OCI-LY7 (cell line): ENCODE data around the gene PIK3R6. TPM values are rescaled to one million over a fixed set of nuclear protein-coding genes. Genes with fewer than 3 reads are reported as not detected.

Source experiments
- BruUV-seq: library from RNA; stranded (reverse); fragments of 400-500 nt; replicated peaks from 2 replicates; lab custom pipeline; 2021; lab: Mats Ljungman, UMichigan
- CTCF ChIA-PET: fragments of 300-600 bp; sonication (Branson Sonifier 250); formaldehyde crosslinking; loops from one replicate; lab custom pipeline; 2022; ENCODE audit warnings: antibody characterized with exemption; ENCODE audit not compliant: unreplicated experiment; lab: Charles Lee
- POLR2A ChIA-PET: fragments of 300-600 bp; sonication (Branson Sonifier 250); formaldehyde crosslinking; loops from one replicate; lab custom pipeline; 2022; ENCODE audit warnings: antibody characterized with exemption; lab: Charles Lee
- DNase-seq: peaks from one replicate; pipeline ENCODE4 v3.0.0-alpha.2; 2015; ENCODE audit warnings: low spot score
- H2AFZ ChIP-seq: fragments of 200-600 bp; sonication (generic), shearing (Covaris generic); 2 replicates; pipeline ENCODE4 v1.6.1; 2014; ENCODE audit warnings: mild to moderate bottlenecking, antibody characterized with exemption, low read length, moderate library complexity
- H3K27ac ChIP-seq: fragments of 200-600 bp; sonication (generic); 2 replicates; pipeline ENCODE4 v1.5.1; 2014; ENCODE audit warnings: mixed run types, low read depth, mild to moderate bottlenecking, moderate library complexity, low read length, inconsistent platforms; ENCODE audit not compliant: poor library complexity, severe bottlenecking
- H3K36me3 ChIP-seq: fragments of 200-600 bp; sonication (generic); 2 replicates; pipeline ENCODE4 v1.6.1; 2014; ENCODE audit warnings: mild to moderate bottlenecking, antibody characterized with exemption, low read length, moderate library complexity, mixed read lengths; ENCODE audit not compliant: insufficient read depth
- H3K4me1 ChIP-seq: fragments of 200-600 bp; sonication (generic); 2 replicates; pipeline ENCODE4 v1.5.1; 2014; ENCODE audit warnings: mild to moderate bottlenecking, low read length; ENCODE audit not compliant: insufficient read depth, poor library complexity, severe bottlenecking
- H3K4me2 ChIP-seq: fragments of 200-600 bp; sonication (generic); 2 replicates; pipeline ENCODE4 v1.6.1; 2014; ENCODE audit warnings: mild to moderate bottlenecking, low read length
- H3K4me3 ChIP-seq: fragments of 200-600 bp; sonication (generic); 2 replicates; pipeline ENCODE4 v1.5.1; 2014; ENCODE audit warnings: mild to moderate bottlenecking, low read depth, low read length; ENCODE audit not compliant: poor library complexity, severe bottlenecking
- H3K79me2 ChIP-seq: fragments of 200-600 bp; sonication (generic); 2 replicates; pipeline ENCODE4 v1.6.1; 2016; ENCODE audit warnings: low read depth, mild to moderate bottlenecking, low read length, moderate library complexity, mixed read lengths; ENCODE audit not compliant: insufficient read depth
- H3K9me2 ChIP-seq: fragments of 200-600 bp; sonication (generic); 2 replicates; pipeline ENCODE4 v1.6.1; 2016; ENCODE audit warnings: mild to moderate bottlenecking, low read length, mixed read lengths; ENCODE audit not compliant: insufficient read depth
- H3K9me3 ChIP-seq: fragments of 200-600 bp; sonication (generic); 2 replicates; pipeline ENCODE4 v1.6.1; 2014; ENCODE audit warnings: mild to moderate bottlenecking, mixed run types, low read length, mixed read lengths
- H4K20me1 ChIP-seq: fragments of 200-600 bp; sonication (generic); 2 replicates; pipeline ENCODE4 v1.6.1; 2014; ENCODE audit warnings: mild to moderate bottlenecking, antibody characterized with exemption, low read length, moderate library complexity, mixed read lengths; ENCODE audit not compliant: insufficient read depth
- EZH2phosphoT487 ChIP-seq: fragments of 200-600 bp; sonication (generic); IDR thresholded peaks from 2 replicates; pipeline ENCODE4 v1.6.1; 2018; ENCODE audit warnings: low read depth, borderline replicate concordance, mild to moderate bottlenecking, mixed run types, antibody characterized with exemption, low read length, moderate library complexity, mixed read lengths
- intact Hi-C: fragments of 100-400 bp; cut with micrococcal nuclease; formaldehyde crosslinking; loops from one replicate; pipeline ENCODE4 v1.10.0; 2022; ENCODE audit not compliant: unreplicated experiment
- total RNA-seq, 2 experiments: library from RNA; depleted of rRNA in 1 of 2; stranded (reverse); fragments of >200 nt in 1 of 2; shearing (Covaris generic) in 1 of 2; gene quantifications; 2 replicates each; pipeline ENCODE4 v1.2.3, GENCODE V29; 2014 to 2022
- TF ChIP-seq, protein P1 (sequence below): fragments of 200-600 bp; sonication (generic); conservative IDR thresholded peaks from 2 replicates; pipeline ENCODE4 v1.5.1; 2014; ENCODE audit warnings: mild to moderate bottlenecking, antibody characterized with exemption, low read length, moderate library complexity, mixed read lengths

Gene PIK3R6
- total RNA-seq, 2 experiments from 2014 or later: not detected

GRCh38 chr17:8888704-8889302, 21.3 kb upstream of the PIK3R6 start:
- Histone ChIP-seq H3K79me2 (no peaks in the 10 kb centered on the region), H3K4me2 (no peak overlapping the region), H3K27ac (no peak overlapping the region), H3K9me3 (no peaks in the 10 kb centered on the region), H3K4me3 (no peak overlapping the region), H3K4me1 (no peaks in the 10 kb centered on the region), H2AFZ (no peak overlapping the region), H4K20me1 (no peaks in the 10 kb centered on the region), H3K9me2 (no peaks in the 10 kb centered on the region), H3K36me3 (no peaks in the 10 kb centered on the region)
- no peak for DNase-seq
- no TSS peak for BruUV-seq
- TF ChIP-seq, protein P1, sequence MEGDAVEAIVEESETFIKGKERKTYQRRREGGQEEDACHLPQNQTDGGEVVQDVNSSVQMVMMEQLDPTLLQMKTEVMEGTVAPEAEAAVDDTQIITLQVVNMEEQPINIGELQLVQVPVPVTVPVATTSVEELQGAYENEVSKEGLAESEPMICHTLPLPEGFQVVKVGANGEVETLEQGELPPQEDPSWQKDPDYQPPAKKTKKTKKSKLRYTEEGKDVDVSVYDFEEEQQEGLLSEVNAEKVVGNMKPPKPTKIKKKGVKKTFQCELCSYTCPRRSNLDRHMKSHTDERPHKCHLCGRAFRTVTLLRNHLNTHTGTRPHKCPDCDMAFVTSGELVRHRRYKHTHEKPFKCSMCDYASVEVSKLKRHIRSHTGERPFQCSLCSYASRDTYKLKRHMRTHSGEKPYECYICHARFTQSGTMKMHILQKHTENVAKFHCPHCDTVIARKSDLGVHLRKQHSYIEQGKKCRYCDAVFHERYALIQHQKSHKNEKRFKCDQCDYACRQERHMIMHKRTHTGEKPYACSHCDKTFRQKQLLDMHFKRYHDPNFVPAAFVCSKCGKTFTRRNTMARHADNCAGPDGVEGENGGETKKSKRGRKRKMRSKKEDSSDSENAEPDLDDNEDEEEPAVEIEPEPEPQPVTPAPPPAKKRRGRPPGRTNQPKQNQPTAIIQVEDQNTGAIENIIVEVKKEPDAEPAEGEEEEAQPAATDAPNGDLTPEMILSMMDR: no peak
- TF ChIP-seq EZH2phosphoT487: no peak
- ChIA-PET POLR2A (interaction anchor here (0.6 to 1.5 kb wide), 2 partner anchors 13 to 798 kb away, joined by 4 read pairs; no protein-coding TSS in a partner anchor), CTCF (no interaction called here)
- intact Hi-C loops: no loop called here

GRCh38 chr17:8887834-8888703, 20.6 kb upstream of the PIK3R6 start:
- H2AFZ ChIP-seq: no peak overlapping the region
- H3K4me2 ChIP-seq: no peak overlapping the region
- no peak for DNase-seq
- no peaks in the 10 kb centered on the region for H3K79me2 ChIP-seq
- H3K9me3 ChIP-seq: no peaks in the 10 kb centered on the region
- no peak for TF ChIP-seq EZH2phosphoT487
- TF ChIP-seq, protein P1: no peak
- no peaks in the 10 kb centered on the region for H3K36me3 ChIP-seq
- H3K27ac ChIP-seq: no peak overlapping the region
- POLR2A ChIA-PET: no interaction called here
- H3K4me1 ChIP-seq: no peaks in the 10 kb centered on the region
- no peaks in the 10 kb centered on the region for H4K20me1 ChIP-seq
- BruUV-seq: no TSS peak
- H3K4me3 ChIP-seq: no peak overlapping the region
- intact Hi-C loops: no loop called here
- CTCF ChIA-PET: no interaction called here
- no peaks in the 10 kb centered on the region for H3K9me2 ChIP-seq

- no peaks in the 10 kb centered on the region for H3K9me2 ChIP-seq
- TF ChIP-seq EZH2phosphoT487: no peak
- TF ChIP-seq, protein P1: no peak
- H4K20me1 ChIP-seq: no peaks in the 10 kb centered on the region
- ChIA-PET CTCF (no interaction called here), POLR2A (no interaction called here)
- BruUV-seq: no TSS peak
- H3K4me1 ChIP-seq: no peaks in the 10 kb centered on the region
- no peak overlapping the region for H3K27ac ChIP-seq
- H3K36me3 ChIP-seq: no peaks in the 10 kb centered on the region
- H3K4me3 ChIP-seq: no peak overlapping the region
- DNase-seq: no peak
- H2AFZ ChIP-seq: no peak overlapping the region
- no peaks in the 10 kb centered on the region for H3K9me3 ChIP-seq
- H3K79me2 ChIP-seq: no peaks in the 10 kb centered on the region
- no peak overlapping the region for H3K4me2 ChIP-seq
- intact Hi-C loops: no loop called here
Measured at GRCh38 chr17:8887301-8887700, 19.8 kb upstream of the PIK3R6 start.
